Right lobe of liver (tissue), 4 donors: ENCODE results near the gene RNF111.

ENCODE experiments used
- POLR2A ChIP-seq: fragments of 450-650 bp; IDR thresholded peaks from one replicate; pipeline ENCODE4 v1.6.1; 2017; ENCODE audit warnings: antibody characterized with exemption, mild to moderate bottlenecking
- TF ChIP-seq, protein P1 (sequence below), 4 donors: fragments of 200-600 bp in 3 of 4; fragments of 450-650 bp in 1 of 4; IDR thresholded peaks; one replicate each; pipeline versions ENCODE4 v1.5.1 to v1.8.0; 2016 to 2022; ENCODE audit warnings: antibody characterized with exemption in 4 of 4, mild to moderate bottlenecking in 2 of 4
- donor health status: DM: no; HTN: no; CAD: no.
- donor health status: DM: no; HTN: no; CAD: no.
- donor health status: DM: no; HTN: yes; CAD: no.

DNA sequence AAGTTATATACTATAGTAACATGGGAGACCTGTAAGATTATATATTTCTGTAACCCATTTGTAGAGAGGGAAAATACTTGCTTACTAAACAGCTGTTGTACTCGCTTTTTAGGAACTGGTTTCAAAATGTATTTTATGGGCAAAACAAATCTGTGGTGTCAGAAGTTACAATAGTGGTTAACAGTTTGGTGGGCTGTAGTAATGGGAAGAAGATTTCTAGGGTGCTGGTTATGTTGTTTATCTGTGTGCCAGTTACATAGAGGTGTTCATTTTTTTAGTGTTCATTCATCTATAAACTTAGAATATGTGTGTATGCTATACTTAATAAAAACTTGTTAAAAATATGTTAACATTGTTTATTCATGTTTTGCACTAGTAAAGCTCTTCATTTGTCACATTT, 42.1 kb downstream of the RNF111 start:
- TF ChIP-seq, protein P1, sequence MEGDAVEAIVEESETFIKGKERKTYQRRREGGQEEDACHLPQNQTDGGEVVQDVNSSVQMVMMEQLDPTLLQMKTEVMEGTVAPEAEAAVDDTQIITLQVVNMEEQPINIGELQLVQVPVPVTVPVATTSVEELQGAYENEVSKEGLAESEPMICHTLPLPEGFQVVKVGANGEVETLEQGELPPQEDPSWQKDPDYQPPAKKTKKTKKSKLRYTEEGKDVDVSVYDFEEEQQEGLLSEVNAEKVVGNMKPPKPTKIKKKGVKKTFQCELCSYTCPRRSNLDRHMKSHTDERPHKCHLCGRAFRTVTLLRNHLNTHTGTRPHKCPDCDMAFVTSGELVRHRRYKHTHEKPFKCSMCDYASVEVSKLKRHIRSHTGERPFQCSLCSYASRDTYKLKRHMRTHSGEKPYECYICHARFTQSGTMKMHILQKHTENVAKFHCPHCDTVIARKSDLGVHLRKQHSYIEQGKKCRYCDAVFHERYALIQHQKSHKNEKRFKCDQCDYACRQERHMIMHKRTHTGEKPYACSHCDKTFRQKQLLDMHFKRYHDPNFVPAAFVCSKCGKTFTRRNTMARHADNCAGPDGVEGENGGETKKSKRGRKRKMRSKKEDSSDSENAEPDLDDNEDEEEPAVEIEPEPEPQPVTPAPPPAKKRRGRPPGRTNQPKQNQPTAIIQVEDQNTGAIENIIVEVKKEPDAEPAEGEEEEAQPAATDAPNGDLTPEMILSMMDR (IDR thresholded peaks at IDR 0.05), result no peak
- TF ChIP-seq POLR2A, result no peak
